CD14-positive monocyte (primary cell): Measurements from ENCODE around the gene CNN1. TPM values are rescaled to one million over a fixed set of nuclear protein-coding genes. Genes with fewer than 3 reads are reported as not detected.

Experiments
- DNase-seq, 3 donors: peaks; one replicate each; pipeline ENCODE4 v3.0.0-alpha.2; 2011 to 2022
- H2AFZ ChIP-seq: 2 replicates; pipeline ENCODE4 v1.6.0; 2012; ENCODE audit warnings: mild to moderate bottlenecking, low read depth, low read length, inconsistent platforms; ENCODE audit not compliant: insufficient read depth, poor library complexity, severe bottlenecking
- H3K27ac ChIP-seq, 2 donors: 1 replicate in 1 of 2; 2 replicates in 1 of 2; pipeline ENCODE4 v1.5.1; 2012 to 2013; ENCODE audit warnings: low read length in 2 of 2, control low read depth in 1 of 2, inconsistent platforms in 1 of 2, low read depth in 1 of 2, mild to moderate bottlenecking in 1 of 2
- H3K27me3 ChIP-seq, 2 donors: one replicate each; pipeline versions ENCODE4 v1.6.0 to v1.6.1; 2011 to 2013; ENCODE audit warnings: low read length in 2 of 2; ENCODE audit not compliant: control insufficient read depth in 2 of 2, insufficient read depth in 2 of 2
- H3K36me3 ChIP-seq, 2 donors: replicated peaks in 1 of 2; 1 replicate in 1 of 2; 2 replicates in 1 of 2; pipeline versions ENCODE4 v1.5.1 to v1.6.1; 2012 to 2013; ENCODE audit warnings: low read length in 2 of 2, control low read depth in 1 of 2, inconsistent platforms in 1 of 2, mild to moderate bottlenecking in 1 of 2; ENCODE audit not compliant: insufficient read depth in 2 of 2, control insufficient read depth in 1 of 2
- H3K4me1 ChIP-seq, 2 donors: 1 replicate in 1 of 2; 2 replicates in 1 of 2; pipeline versions ENCODE4 v1.5.1 to v1.6.1; 2012 to 2013; ENCODE audit warnings: low read length in 2 of 2, control low read depth in 1 of 2, inconsistent platforms in 1 of 2, mild to moderate bottlenecking in 1 of 2, moderate library complexity in 1 of 2; ENCODE audit not compliant: insufficient read depth in 2 of 2, control insufficient read depth in 1 of 2
- H3K4me2 ChIP-seq: replicated peaks from 2 replicates; pipeline ENCODE3; 2012; ENCODE audit warnings: low read length, moderate library complexity, mild to moderate bottlenecking; ENCODE audit not compliant: poor library complexity, severe bottlenecking; ENCODE audit errors: extremely low read depth
- H3K4me3 ChIP-seq, 3 experiments: fragments of 200-600 bp in 1 of 3; sonication (generic) in 1 of 3; replicated peaks in 1 of 3; 1 replicate in 2 of 3; 2 replicates in 1 of 3; pipeline ENCODE4 v1.5.1; 2011 to 2013; ENCODE audit warnings: low read length in 3 of 3, mild to moderate bottlenecking in 3 of 3, control low read depth in 2 of 3, low read depth in 2 of 3, inconsistent platforms in 1 of 3, moderate library complexity in 1 of 3
- H3K79me2 ChIP-seq: 2 replicates; pipeline ENCODE4 v1.6.0; 2012; ENCODE audit warnings: mild to moderate bottlenecking, control low read depth, inconsistent platforms, low read length, moderate library complexity; ENCODE audit not compliant: insufficient read depth
- H3K9ac ChIP-seq: 2 replicates; pipeline ENCODE4 v1.6.0; 2017; ENCODE audit warnings: low read length, mild to moderate bottlenecking; ENCODE audit not compliant: insufficient read depth, poor library complexity, severe bottlenecking
- H3K9me3 ChIP-seq, 2 donors: replicated peaks in 1 of 2; 1 replicate in 1 of 2; 2 replicates in 1 of 2; pipeline versions ENCODE4 v1.5.1 to v1.6.1; 2012 to 2013; ENCODE audit warnings: low read length in 2 of 2, control low read depth in 1 of 2; ENCODE audit not compliant: control insufficient read depth in 1 of 2, insufficient read depth in 1 of 2
- H4K20me1 ChIP-seq: 2 replicates; pipeline ENCODE4 v1.6.0; 2012; ENCODE audit warnings: mild to moderate bottlenecking, low read length, control low read depth, moderate library complexity; ENCODE audit not compliant: insufficient read depth
- H3K27ac Mint-ChIP-seq, 7 donors: one replicate each; pipeline ENCODE4 v1.8.0; 2020; ENCODE audit warnings: mild to moderate bottlenecking in 7 of 7, mixed read lengths in 7 of 7, moderate library complexity in 6 of 7, inconsistent platforms in 2 of 7
- H3K27me3 Mint-ChIP-seq, 3 donors: one replicate each; pipeline ENCODE4 v1.8.0; 2021 to 2022; ENCODE audit warnings: low read depth in 3 of 3, mild to moderate bottlenecking in 3 of 3, mixed read lengths in 3 of 3, moderate library complexity in 3 of 3, inconsistent platforms in 1 of 3
- H3K36me3 Mint-ChIP-seq, 2 donors: one replicate each; pipeline ENCODE4 v1.8.0; 2020; ENCODE audit warnings: mixed read lengths in 2 of 2, inconsistent platforms in 1 of 2, mild to moderate bottlenecking in 1 of 2
- H3K4me1 Mint-ChIP-seq: one replicate; pipeline ENCODE4 v1.8.0; 2020; ENCODE audit warnings: mild to moderate bottlenecking, mixed read lengths
- H3K4me3 Mint-ChIP-seq, 2 donors: one replicate each; pipeline ENCODE4 v1.8.0; 2020; ENCODE audit warnings: mild to moderate bottlenecking in 2 of 2, mixed read lengths in 2 of 2, moderate library complexity in 1 of 2
- H3K9me3 Mint-ChIP-seq, 7 donors: one replicate each; pipeline ENCODE4 v1.8.0; 2020 to 2022; ENCODE audit warnings: mixed read lengths in 7 of 7, mild to moderate bottlenecking in 6 of 7, moderate library complexity in 6 of 7, inconsistent platforms in 2 of 7
- WGBS: methylation state at CpG from one replicate; pipeline ENCODE4 v1.1.5; 2013; ENCODE audit warnings: missing lambda C conversion rate; ENCODE audit not compliant: insufficient coverage; 5-methylcytosine and 5-hydroxymethylcytosine counted together
- intact Hi-C, 2 donors: fragments of 100-400 bp; cut with micrococcal nuclease; formaldehyde crosslinking; loops; one replicate each; pipeline versions ENCODE4 v1.15.0 to v1.15.1; 2023
- polyA plus RNA-seq, 3 donors: library from polyadenylated mRNA; depleted of rRNA in 1 of 3; unstranded in 2 of 3; stranded (reverse) in 1 of 3; fragments of 300-500 nt in 2 of 3; fragments of >200 nt in 1 of 3; fragmentation: Illumina TruSeq in 2 of 3; gene quantifications; 1 replicate in 2 of 3; 2 replicates in 1 of 3; pipeline ENCODE4 v1.2.3, GENCODE V29; 2012 to 2021
- TF ChIP-seq, protein P1 (sequence below): fragments of 200-600 bp; IDR thresholded peaks from one replicate; pipeline ENCODE4 v1.8.0; 2022; ENCODE audit warnings: antibody characterized with exemption, mild to moderate bottlenecking

Gene CNN1
- polyA plus RNA-seq, 3 donors: not detected

DNA sequence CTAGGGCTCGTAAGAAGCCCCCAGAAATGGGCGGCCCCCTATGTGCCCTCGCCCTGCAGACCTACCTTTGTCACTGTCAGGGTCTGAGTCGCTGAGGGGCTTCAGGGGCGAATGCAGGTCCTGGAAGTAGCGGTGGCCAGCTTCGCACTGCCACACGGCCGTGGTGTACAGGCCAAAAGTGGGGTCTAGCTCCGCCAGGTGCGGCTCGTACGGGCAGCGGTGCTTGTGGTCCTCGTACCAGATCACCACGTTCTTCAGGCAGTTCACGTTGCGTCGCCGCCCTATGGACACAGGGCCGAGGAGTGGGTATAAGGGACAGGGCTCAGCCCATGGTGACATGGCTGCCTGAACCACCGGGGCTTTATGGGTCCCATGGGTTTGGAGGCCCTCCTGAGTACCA lies 42.8 kb upstream of the CNN1 start:
- Histone ChIP-seq H4K20me1 (no peaks in the 10 kb centered on the region), H3K4me1 (no peaks in the 10 kb centered on the region), H3K4me3 (no peak overlapping the region), H3K79me2 (no peaks in the 10 kb centered on the region), H2AFZ (no peak overlapping the region), H3K9me3 (no peaks in the 10 kb centered on the region), H3K4me2 (no peak overlapping the region), H3K36me3 (peaks cover 22 to 23% of the 10 kb centered on the region in 2 donors), H3K9ac (no peak overlapping the region), H3K27ac (no peak overlapping the region), H3K27me3 (no peaks in the 10 kb centered on the region)
- peaks cover 0 to 2% (median 0%) of the 10 kb centered on the region in 3 donors for H3K27me3 Mint-ChIP-seq
- intact Hi-C loops: no loop called here
- no peak overlapping the region for H3K4me3 Mint-ChIP-seq
- no peak overlapping the region for H3K27ac Mint-ChIP-seq
- peaks cover 0 to 2% (median 0%) of the 10 kb centered on the region in 7 donors for H3K9me3 Mint-ChIP-seq
- WGBS: 97% methylated on average over 22 of the region's 22 CpGs
- peaks cover 30 to 53% of the 10 kb centered on the region in 2 donors for H3K36me3 Mint-ChIP-seq
- TF ChIP-seq, protein P1, sequence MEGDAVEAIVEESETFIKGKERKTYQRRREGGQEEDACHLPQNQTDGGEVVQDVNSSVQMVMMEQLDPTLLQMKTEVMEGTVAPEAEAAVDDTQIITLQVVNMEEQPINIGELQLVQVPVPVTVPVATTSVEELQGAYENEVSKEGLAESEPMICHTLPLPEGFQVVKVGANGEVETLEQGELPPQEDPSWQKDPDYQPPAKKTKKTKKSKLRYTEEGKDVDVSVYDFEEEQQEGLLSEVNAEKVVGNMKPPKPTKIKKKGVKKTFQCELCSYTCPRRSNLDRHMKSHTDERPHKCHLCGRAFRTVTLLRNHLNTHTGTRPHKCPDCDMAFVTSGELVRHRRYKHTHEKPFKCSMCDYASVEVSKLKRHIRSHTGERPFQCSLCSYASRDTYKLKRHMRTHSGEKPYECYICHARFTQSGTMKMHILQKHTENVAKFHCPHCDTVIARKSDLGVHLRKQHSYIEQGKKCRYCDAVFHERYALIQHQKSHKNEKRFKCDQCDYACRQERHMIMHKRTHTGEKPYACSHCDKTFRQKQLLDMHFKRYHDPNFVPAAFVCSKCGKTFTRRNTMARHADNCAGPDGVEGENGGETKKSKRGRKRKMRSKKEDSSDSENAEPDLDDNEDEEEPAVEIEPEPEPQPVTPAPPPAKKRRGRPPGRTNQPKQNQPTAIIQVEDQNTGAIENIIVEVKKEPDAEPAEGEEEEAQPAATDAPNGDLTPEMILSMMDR: no peak
- H3K4me1 Mint-ChIP-seq: no peaks in the 10 kb centered on the region
- no peak for DNase-seq

- H4K20me1 ChIP-seq: no peaks in the 10 kb centered on the region
- no peak overlapping the region for H3K9ac ChIP-seq
- peaks cover 22 to 23% of the 10 kb centered on the region in 2 donors for H3K36me3 ChIP-seq
- peak; percentile 33 to 68 (median 41) for DNase-seq
- no peak overlapping the region for H3K4me2 ChIP-seq
- no peaks in the 10 kb centered on the region for H3K27me3 ChIP-seq
- H3K9me3 ChIP-seq: no peaks in the 10 kb centered on the region
- no peaks in the 10 kb centered on the region for H3K4me1 Mint-ChIP-seq
- no peak overlapping the region for H3K4me3 Mint-ChIP-seq
- intact Hi-C loops: no loop called here
- H3K4me1 ChIP-seq: no peaks in the 10 kb centered on the region
- TF ChIP-seq, protein P1: peak; percentile 61
- H3K27ac Mint-ChIP-seq: peak overlapping the region in 2 of 7 donors; percentile 40 to 71
- no peak overlapping the region for H3K27ac ChIP-seq
- no peak overlapping the region for H3K4me3 ChIP-seq
- H3K9me3 Mint-ChIP-seq: no peaks in the 10 kb centered on the region
- WGBS: 64% methylated on average over 11 of the region's 17 CpGs
- H3K27me3 Mint-ChIP-seq: peaks cover 0 to 2% (median 0%) of the 10 kb centered on the region in 3 donors
- no peaks in the 10 kb centered on the region for H3K79me2 ChIP-seq
- peaks cover 31 to 57% of the 10 kb centered on the region in 2 donors for H3K36me3 Mint-ChIP-seq
- no peak overlapping the region for H2AFZ ChIP-seq
Observed at GRCh38 chr19:11496391-11497163, 42.1 kb upstream of the CNN1 start.
